ENCODE data around the gene CTNNA1.

Gene CTNNA1

DNA sequence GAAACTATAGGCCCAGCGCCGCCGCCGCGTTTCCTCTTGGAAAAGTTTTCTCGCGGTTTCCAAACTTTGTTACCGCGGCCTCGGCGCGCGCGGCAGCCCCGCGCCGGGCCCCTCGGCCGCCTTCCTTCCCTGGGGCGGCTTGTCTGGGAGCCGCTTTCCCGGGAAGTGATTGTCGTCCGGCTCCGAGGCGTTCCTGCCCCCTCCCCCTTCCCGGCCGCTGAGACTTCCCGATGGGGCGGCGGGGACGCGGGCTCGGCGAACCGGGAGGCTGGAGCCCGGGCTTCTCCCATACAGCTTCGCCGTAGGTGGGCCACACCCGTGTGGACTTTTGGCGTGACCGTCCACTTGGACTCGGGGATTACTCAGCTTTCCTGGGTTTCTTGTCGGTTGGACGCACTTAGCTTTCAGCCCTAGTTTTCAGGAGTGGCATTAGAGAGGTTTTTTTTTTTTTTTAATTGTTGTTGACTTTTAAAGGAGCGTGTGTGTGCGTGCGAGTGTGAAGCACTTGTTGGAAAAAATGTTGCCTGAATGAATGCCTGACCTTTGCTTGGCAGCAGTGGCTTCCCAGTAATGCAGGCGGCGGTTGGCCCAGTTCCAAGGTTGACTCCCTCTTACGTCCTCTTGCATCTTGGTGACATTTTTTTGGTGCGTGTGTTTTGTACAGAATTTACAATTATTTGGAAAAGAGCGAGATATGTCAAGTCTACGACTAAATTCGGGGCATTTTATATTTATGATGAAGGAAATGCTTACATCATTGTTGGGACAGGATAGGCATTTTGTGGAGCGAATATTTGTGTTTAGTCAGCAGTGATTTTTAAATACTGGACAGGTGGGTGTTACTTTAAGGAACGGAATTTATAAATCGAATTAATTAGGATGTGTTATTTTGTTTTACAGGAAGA, 821 bp downstream of the CTNNA1 start (continued):
- TF ChIP-seq, protein P1, sequence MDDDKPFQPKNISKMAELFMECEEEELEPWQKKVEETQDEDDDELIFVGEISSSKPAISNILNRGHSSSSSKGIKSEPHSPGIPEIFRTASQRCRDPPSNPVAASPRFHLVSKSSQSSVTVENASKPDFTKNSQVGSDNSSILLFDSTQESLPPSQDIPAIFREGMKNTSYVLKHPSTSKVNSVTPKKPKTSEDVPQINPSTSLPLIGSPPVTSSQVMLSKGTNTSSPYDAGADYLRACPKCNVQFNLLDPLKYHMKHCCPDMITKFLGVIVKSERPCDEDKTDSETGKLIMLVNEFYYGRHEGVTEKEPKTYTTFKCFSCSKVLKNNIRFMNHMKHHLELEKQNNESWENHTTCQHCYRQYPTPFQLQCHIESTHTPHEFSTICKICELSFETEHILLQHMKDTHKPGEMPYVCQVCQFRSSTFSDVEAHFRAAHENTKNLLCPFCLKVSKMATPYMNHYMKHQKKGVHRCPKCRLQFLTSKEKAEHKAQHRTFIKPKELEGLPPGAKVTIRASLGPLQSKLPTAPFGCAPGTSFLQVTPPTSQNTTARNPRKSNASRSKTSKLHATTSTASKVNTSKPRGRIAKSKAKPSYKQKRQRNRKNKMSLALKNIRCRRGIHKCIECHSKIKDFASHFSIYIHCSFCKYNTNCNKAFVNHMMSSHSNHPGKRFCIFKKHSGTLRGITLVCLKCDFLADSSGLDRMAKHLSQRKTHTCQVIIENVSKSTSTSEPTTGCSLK (tag by site-specific recombination; IDR thresholded peaks at IDR 0.05), result no peak
- TF ChIP-seq, protein P2, sequence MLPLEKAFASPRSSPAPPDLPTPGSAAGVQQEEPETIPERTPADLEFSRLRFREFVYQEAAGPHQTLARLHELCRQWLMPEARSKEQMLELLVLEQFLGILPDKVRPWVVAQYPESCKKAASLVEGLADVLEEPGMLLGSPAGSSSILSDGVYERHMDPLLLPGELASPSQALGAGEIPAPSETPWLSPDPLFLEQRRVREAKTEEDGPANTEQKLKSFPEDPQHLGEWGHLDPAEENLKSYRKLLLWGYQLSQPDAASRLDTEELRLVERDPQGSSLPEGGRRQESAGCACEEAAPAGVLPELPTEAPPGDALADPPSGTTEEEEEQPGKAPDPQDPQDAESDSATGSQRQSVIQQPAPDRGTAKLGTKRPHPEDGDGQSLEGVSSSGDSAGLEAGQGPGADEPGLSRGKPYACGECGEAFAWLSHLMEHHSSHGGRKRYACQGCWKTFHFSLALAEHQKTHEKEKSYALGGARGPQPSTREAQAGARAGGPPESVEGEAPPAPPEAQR (tag by site-specific recombination; IDR thresholded peaks at IDR 0.05), result no peak
- peak; percentile 57 for TF ChIP-seq ZSCAN30 (tag by site-specific recombination; IDR thresholded peaks at IDR 0.05)
- TF ChIP-seq ZFHX2 (tag by site-specific recombination; conservative IDR thresholded peaks at IDR 0.05), result no peak
- TF ChIP-seq KLF16 (tag by site-specific recombination; IDR thresholded peaks at IDR 0.05), result peak; percentile 58
- TF ChIP-seq ZNF416 (tag by site-specific recombination; IDR thresholded peaks at IDR 0.05), result no peak
- TF ChIP-seq, protein P3, sequence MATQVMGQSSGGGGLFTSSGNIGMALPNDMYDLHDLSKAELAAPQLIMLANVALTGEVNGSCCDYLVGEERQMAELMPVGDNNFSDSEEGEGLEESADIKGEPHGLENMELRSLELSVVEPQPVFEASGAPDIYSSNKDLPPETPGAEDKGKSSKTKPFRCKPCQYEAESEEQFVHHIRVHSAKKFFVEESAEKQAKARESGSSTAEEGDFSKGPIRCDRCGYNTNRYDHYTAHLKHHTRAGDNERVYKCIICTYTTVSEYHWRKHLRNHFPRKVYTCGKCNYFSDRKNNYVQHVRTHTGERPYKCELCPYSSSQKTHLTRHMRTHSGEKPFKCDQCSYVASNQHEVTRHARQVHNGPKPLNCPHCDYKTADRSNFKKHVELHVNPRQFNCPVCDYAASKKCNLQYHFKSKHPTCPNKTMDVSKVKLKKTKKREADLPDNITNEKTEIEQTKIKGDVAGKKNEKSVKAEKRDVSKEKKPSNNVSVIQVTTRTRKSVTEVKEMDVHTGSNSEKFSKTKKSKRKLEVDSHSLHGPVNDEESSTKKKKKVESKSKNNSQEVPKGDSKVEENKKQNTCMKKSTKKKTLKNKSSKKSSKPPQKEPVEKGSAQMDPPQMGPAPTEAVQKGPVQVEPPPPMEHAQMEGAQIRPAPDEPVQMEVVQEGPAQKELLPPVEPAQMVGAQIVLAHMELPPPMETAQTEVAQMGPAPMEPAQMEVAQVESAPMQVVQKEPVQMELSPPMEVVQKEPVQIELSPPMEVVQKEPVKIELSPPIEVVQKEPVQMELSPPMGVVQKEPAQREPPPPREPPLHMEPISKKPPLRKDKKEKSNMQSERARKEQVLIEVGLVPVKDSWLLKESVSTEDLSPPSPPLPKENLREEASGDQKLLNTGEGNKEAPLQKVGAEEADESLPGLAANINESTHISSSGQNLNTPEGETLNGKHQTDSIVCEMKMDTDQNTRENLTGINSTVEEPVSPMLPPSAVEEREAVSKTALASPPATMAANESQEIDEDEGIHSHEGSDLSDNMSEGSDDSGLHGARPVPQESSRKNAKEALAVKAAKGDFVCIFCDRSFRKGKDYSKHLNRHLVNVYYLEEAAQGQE (tag by site-specific recombination; IDR thresholded peaks at IDR 0.05), result no peak
- TF ChIP-seq ZNF776 (tag by site-specific recombination; IDR thresholded peaks at IDR 0.05; ENCODE audit: borderline replicate concordance), result no peak
- no peak for TF ChIP-seq ZNF530 (tag by site-specific recombination; IDR thresholded peaks at IDR 0.05; ENCODE audit: low read depth)
- TF ChIP-seq ZNF610 (tag by site-specific recombination; IDR thresholded peaks at IDR 0.05; ENCODE audit: borderline replicate concordance), result peak; percentile 20; the same call in 1 of the 2 replicates
- peak; percentile 56 for TF ChIP-seq KLF10 (tag by site-specific recombination; IDR thresholded peaks at IDR 0.05)
- no peak for TF ChIP-seq OSR2 (tag by site-specific recombination; IDR thresholded peaks at IDR 0.05)
- TF ChIP-seq, protein P4, sequence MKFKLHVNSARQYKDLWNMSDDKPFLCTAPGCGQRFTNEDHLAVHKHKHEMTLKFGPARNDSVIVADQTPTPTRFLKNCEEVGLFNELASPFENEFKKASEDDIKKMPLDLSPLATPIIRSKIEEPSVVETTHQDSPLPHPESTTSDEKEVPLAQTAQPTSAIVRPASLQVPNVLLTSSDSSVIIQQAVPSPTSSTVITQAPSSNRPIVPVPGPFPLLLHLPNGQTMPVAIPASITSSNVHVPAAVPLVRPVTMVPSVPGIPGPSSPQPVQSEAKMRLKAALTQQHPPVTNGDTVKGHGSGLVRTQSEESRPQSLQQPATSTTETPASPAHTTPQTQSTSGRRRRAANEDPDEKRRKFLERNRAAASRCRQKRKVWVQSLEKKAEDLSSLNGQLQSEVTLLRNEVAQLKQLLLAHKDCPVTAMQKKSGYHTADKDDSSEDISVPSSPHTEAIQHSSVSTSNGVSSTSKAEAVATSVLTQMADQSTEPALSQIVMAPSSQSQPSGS (tag by site-specific recombination; IDR thresholded peaks at IDR 0.05; ENCODE audit: low read depth), result no peak
- no peak for TF ChIP-seq YY1 (tag by site-specific recombination; IDR thresholded peaks at IDR 0.05)
- TF ChIP-seq, protein P5, sequence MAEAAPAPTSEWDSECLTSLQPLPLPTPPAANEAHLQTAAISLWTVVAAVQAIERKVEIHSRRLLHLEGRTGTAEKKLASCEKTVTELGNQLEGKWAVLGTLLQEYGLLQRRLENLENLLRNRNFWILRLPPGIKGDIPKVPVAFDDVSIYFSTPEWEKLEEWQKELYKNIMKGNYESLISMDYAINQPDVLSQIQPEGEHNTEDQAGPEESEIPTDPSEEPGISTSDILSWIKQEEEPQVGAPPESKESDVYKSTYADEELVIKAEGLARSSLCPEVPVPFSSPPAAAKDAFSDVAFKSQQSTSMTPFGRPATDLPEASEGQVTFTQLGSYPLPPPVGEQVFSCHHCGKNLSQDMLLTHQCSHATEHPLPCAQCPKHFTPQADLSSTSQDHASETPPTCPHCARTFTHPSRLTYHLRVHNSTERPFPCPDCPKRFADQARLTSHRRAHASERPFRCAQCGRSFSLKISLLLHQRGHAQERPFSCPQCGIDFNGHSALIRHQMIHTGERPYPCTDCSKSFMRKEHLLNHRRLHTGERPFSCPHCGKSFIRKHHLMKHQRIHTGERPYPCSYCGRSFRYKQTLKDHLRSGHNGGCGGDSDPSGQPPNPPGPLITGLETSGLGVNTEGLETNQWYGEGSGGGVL (tag by site-specific recombination; IDR thresholded peaks at IDR 0.05), result peak; percentile 54
- peak; percentile 87 for TF ChIP-seq WT1 (tag by site-specific recombination; IDR thresholded peaks at IDR 0.05)
- 0 out of 2 replicates have a peak, but pooled peaks have one; percentile 56 for TF ChIP-seq ZNF600 (tag by site-specific recombination; IDR thresholded peaks at IDR 0.05)
- TF ChIP-seq ZNF202 (tag by site-specific recombination; IDR thresholded peaks at IDR 0.05; ENCODE audit: borderline replicate concordance), result no peak
- TF ChIP-seq ZNF473 (tag by site-specific recombination; IDR thresholded peaks at IDR 0.05), result no peak
- TF ChIP-seq, protein P6, sequence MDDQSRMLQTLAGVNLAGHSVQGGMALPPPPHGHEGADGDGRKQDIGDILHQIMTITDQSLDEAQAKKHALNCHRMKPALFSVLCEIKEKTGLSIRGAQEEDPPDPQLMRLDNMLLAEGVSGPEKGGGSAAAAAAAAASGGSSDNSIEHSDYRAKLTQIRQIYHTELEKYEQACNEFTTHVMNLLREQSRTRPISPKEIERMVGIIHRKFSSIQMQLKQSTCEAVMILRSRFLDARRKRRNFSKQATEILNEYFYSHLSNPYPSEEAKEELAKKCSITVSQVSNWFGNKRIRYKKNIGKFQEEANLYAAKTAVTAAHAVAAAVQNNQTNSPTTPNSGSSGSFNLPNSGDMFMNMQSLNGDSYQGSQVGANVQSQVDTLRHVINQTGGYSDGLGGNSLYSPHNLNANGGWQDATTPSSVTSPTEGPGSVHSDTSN (CRISPR knock-in tag; IDR thresholded peaks at IDR 0.05), result no peak; the same call in 1 of the 2 replicates
- TF ChIP-seq ZNF660 (tag by site-specific recombination; IDR thresholded peaks at IDR 0.05), result no peak
- TF ChIP-seq, protein P7, sequence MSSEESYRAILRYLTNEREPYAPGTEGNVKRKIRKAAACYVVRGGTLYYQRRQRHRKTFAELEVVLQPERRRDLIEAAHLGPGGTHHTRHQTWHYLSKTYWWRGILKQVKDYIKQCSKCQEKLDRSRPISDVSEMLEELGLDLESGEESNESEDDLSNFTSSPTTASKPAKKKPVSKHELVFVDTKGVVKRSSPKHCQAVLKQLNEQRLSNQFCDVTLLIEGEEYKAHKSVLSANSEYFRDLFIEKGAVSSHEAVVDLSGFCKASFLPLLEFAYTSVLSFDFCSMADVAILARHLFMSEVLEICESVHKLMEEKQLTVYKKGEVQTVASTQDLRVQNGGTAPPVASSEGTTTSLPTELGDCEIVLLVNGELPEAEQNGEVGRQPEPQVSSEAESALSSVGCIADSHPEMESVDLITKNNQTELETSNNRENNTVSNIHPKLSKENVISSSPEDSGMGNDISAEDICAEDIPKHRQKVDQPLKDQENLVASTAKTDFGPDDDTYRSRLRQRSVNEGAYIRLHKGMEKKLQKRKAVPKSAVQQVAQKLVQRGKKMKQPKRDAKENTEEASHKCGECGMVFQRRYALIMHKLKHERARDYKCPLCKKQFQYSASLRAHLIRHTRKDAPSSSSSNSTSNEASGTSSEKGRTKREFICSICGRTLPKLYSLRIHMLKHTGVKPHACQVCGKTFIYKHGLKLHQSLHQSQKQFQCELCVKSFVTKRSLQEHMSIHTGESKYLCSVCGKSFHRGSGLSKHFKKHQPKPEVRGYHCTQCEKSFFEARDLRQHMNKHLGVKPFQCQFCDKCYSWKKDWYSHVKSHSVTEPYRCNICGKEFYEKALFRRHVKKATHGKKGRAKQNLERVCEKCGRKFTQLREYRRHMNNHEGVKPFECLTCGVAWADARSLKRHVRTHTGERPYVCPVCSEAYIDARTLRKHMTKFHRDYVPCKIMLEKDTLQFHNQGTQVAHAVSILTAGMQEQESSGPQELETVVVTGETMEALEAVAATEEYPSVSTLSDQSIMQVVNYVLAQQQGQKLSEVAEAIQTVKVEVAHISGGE (tag by site-specific recombination; conservative IDR thresholded peaks at IDR 0.05; ENCODE audit: low read depth), result peak; percentile 47; the same call in 1 of the 2 replicates

All from HEK293 (cell line).